ENCODE measurements around the gene XPR1. TPM values are rescaled to one million over a fixed set of nuclear protein-coding genes. Genes with fewer than 3 reads are reported as not detected.

Gene XPR1
- total RNA-seq, 1 experiment from 2014 or later, result 19.9 TPM

DNA sequence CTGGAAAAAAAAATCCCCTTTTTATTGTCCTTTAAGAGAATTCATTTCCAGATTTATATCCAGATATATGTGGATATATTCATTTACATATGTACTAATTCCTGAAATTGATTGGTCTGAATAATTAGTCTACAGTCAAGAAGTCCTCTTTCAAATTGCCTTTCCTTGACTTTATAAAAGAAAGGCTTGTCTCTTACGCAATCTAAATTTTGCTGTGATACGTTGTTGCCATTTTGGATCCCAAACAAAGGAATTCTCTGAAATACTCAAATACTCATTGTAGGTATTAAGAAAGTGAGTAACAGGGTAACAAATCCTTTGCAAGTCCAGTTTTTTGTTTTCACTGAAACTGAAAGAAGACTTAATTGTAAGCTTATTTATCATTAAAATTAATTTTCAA, 144.0 kb downstream of the XPR1 start:
- BruUV-seq (replicated peaks), result no TSS peak
- Histone ChIP-seq H3K4me3 (replicated peaks in 1 of 2; ENCODE audit: low read depth in 1 of 2, low read length in 2 of 2) (no peak overlapping the region), H2AFZ (ENCODE audit: low read depth, low read length, poor library complexity, severe bottlenecking) (no peak overlapping the region), H3K9me3 (ENCODE audit: control insufficient read depth in 1 of 2, insufficient read depth in 1 of 2, low read depth in 1 of 2, low read length in 2 of 2) (no peaks in the 10 kb centered on the region), H3K36me3 (ENCODE audit: control insufficient read depth in 1 of 2, insufficient read depth in 2 of 2, low read length in 2 of 2) (no peaks in the 10 kb centered on the region), H3K9me2 (ENCODE audit: insufficient read depth) (no peaks in the 10 kb centered on the region), H3K4me1 (ENCODE audit: control insufficient read depth in 1 of 2, insufficient read depth in 2 of 2, low read length in 2 of 2) (no peaks in the 10 kb centered on the region), H3K4me2 (ENCODE audit: low read length) (no peak overlapping the region), H3K27ac (ENCODE audit: low read depth, low read length) (no peak overlapping the region), H3K27me3 (ENCODE audit: insufficient read depth, low read length) (no peaks in the 10 kb centered on the region), H4K20me1 (ENCODE audit: insufficient read depth) (no peaks in the 10 kb centered on the region), H3K9ac (ENCODE audit: low read length) (no peak overlapping the region), H3K79me2 (ENCODE audit: insufficient read depth, low read length) (no peaks in the 10 kb centered on the region)
- no peak for TF ChIP-seq SIN3A (IDR thresholded peaks at IDR 0.05; ENCODE audit: low read depth)
- no peak for TF ChIP-seq POLR2A (IDR thresholded peaks at IDR 0.05; ENCODE audit: borderline replicate concordance, extremely low read depth, insufficient read depth, insufficient read length)
- no peak for TF ChIP-seq TCF7L2 (IDR thresholded peaks at IDR 0.05; ENCODE audit: borderline replicate concordance, extremely low read depth, insufficient read depth, insufficient read length)
- TF ChIP-seq EGR1 (IDR thresholded peaks at IDR 0.05; ENCODE audit: low read depth), result no peak
- no peak for TF ChIP-seq POLR2AphosphoS5 (IDR thresholded peaks at IDR 0.05; ENCODE audit: low read depth, low read length)
- no peak for TF ChIP-seq RAD21 (IDR thresholded peaks at IDR 0.05; ENCODE audit: low read depth)
- no peak for TF ChIP-seq EZH2 (IDR thresholded peaks at IDR 0.05)
- TF ChIP-seq, protein P1, sequence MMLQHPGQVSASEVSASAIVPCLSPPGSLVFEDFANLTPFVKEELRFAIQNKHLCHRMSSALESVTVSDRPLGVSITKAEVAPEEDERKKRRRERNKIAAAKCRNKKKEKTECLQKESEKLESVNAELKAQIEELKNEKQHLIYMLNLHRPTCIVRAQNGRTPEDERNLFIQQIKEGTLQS (IDR thresholded peaks at IDR 0.05), result no peak
- TF ChIP-seq, protein P2, sequence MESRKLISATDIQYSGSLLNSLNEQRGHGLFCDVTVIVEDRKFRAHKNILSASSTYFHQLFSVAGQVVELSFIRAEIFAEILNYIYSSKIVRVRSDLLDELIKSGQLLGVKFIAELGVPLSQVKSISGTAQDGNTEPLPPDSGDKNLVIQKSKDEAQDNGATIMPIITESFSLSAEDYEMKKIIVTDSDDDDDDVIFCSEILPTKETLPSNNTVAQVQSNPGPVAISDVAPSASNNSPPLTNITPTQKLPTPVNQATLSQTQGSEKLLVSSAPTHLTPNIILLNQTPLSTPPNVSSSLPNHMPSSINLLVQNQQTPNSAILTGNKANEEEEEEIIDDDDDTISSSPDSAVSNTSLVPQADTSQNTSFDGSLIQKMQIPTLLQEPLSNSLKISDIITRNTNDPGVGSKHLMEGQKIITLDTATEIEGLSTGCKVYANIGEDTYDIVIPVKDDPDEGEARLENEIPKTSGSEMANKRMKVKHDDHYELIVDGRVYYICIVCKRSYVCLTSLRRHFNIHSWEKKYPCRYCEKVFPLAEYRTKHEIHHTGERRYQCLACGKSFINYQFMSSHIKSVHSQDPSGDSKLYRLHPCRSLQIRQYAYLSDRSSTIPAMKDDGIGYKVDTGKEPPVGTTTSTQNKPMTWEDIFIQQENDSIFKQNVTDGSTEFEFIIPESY (IDR thresholded peaks at IDR 0.05; ENCODE audit: extremely low read depth, insufficient replicate concordance, low read length), result no peak
- TF ChIP-seq, protein P3, sequence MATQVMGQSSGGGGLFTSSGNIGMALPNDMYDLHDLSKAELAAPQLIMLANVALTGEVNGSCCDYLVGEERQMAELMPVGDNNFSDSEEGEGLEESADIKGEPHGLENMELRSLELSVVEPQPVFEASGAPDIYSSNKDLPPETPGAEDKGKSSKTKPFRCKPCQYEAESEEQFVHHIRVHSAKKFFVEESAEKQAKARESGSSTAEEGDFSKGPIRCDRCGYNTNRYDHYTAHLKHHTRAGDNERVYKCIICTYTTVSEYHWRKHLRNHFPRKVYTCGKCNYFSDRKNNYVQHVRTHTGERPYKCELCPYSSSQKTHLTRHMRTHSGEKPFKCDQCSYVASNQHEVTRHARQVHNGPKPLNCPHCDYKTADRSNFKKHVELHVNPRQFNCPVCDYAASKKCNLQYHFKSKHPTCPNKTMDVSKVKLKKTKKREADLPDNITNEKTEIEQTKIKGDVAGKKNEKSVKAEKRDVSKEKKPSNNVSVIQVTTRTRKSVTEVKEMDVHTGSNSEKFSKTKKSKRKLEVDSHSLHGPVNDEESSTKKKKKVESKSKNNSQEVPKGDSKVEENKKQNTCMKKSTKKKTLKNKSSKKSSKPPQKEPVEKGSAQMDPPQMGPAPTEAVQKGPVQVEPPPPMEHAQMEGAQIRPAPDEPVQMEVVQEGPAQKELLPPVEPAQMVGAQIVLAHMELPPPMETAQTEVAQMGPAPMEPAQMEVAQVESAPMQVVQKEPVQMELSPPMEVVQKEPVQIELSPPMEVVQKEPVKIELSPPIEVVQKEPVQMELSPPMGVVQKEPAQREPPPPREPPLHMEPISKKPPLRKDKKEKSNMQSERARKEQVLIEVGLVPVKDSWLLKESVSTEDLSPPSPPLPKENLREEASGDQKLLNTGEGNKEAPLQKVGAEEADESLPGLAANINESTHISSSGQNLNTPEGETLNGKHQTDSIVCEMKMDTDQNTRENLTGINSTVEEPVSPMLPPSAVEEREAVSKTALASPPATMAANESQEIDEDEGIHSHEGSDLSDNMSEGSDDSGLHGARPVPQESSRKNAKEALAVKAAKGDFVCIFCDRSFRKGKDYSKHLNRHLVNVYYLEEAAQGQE (IDR thresholded peaks at IDR 0.05; ENCODE audit: low read depth), result no peak
- no peak for TF ChIP-seq FOSL1 (IDR thresholded peaks at IDR 0.05; ENCODE audit: low read depth)
- intact Hi-C loops (cut with micrococcal nuclease), result loop anchor here (5.0 kb wide), 3 partner anchors 86 to 392 kb away; no protein-coding TSS in a partner anchor
- ATAC-seq (no peak), DNase-seq (ENCODE audit: low read depth, low spot score) (no peak)
- RAD21 ChIA-PET (ENCODE audit: low non-redundant PET in 1 of 2, low total read pairs in 2 of 2, uncharacterized antibody in 2 of 2, unreplicated experiment in 2 of 2), result no interaction called here
- CTCF ChIA-PET, result no interaction called here
- POLR2A ChIA-PET, result no interaction called here

All from HCT116 (cell line).